GM21423 (cell line): ENCODE measurements around the gene FYB1.
A peak's percentile ranks its signal among the peaks of the same experiment; 100 is the strongest.

Experiments used
- ATAC-seq: cut with Tn5 transposase; IDR thresholded peaks from one replicate; pipeline ENCODE4 v1.9.1; 2021; ENCODE audit warnings: mild to moderate bottlenecking, moderate library complexity; ENCODE audit not compliant: unreplicated experiment

Gene FYB1

DNA sequence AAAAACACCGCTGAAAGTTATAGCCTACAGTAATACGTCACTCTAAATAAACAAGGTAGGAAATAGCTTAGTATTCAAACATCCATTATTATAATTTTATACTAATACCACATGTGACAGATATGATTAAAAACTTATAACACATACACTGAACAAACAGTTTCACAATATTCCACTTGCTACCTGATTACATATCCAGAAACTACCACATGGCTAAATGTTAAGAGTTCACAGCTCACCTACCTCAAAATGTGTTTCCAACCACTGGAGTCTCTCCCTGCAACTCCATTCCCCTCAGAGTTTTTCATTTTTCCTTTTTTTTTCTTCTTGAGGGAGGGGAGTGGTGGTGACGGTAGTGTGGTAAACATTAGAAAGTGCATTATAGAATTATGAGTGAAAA, 157.3 kb downstream of the FYB1 start:
- ATAC-seq = no peak

DNA sequence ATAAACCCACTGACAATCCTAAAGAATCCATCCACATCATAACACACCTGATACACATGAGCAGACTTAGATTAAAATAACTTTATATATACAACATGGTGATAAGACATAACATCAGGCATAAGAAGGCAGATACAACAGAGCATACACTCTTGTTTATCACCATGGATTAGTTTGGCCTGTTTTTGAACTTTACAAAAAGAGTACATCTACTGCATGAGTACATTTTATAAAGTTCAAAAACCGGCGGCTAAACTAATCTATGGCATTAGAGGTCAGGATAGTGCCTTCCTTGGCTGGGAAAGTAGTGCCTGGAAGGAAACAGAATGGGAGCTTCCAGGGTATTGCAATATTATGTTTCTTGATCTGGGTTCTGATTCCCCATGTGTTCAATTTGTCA, 160.3 kb downstream of the FYB1 start:
- ATAC-seq = no peak

DNA sequence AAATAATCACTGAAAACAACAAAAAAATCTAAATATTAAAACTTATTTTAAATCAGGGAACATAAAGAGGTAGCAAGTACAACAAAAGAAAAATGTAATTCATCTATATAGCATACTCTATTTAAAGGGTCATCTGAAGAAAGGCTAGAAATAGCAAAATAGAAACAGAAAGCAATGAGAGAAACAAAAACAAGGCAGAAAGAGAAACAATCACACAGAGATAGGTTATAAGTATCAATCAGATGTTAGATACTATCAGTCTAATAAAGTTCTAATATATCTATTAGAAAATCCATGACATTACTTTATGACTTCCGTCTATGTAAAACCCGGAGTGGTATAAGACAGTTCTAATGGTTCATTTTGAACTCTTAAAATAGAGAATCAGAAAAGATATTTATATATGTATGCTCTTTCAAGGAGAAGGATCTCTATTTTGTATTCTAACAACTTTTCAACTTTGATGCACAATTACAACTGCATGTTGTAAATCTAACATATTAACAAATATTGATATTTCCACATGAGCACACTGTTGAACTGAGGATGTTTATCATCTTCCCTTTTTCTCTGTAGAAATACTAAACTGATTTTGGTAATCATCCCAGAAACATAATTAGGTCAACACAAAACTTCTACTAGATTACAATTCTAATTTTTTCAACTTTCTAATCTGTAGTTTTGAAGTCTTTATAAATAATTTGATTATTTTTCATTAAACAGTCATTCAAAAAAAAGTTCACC, 161.0 kb downstream of the FYB1 start:
- peak; percentile 86 for ATAC-seq

DNA sequence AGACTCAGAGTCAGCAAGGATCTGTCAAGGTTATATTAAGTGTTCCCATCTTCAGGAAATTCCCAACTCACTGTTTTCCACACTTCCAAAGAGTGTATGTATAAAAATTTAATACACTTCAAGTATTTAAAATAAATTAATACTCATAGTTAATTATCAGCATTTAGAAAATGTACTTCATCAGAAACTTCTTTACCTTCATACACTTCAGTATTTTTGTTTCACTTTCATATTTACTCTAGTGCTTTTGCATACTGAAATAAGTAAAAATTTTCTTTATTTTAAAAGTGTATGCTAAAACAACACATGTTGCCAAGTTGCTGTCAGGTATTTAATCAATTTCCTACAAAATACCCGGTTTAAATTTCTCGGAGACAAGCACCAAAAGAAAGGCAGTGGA, 161.6 kb downstream of the FYB1 start:
- ATAC-seq = peak; percentile 46

DNA sequence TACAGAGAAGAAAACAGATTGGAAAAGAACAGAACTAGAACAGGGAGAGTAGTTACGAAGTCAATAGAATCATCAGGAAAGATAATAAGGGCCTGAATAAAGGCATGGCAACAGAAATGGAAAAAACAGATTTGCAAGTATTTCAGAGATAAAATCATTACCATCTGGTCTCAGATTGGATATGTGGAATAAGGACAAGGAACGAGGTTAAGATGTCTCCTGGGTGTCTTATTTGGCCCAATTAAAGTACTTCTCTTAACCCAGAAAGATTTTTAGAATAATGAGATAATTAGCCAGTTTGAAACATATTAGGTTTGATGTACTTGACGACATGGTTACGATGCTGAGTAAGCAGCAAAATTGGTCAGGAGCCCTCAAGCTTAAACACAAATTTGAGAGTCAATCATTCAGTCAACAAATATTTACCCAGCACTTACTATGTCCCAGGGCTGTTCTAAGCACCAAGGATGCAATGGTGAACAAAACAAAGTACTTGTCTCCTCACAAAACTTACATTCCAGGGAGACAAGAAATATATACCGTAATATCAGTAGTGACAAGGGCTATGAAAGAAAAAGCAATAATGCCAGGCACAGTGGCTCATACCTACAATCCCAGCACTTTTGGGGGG, 163.5 kb downstream of the FYB1 start:
- ATAC-seq = no peak
